HG02840 (cell line): ENCODE measurements around the gene CADPS.

Experiments used
- ATAC-seq: cut with Tn5 transposase; IDR thresholded peaks from one replicate; pipeline ENCODE4 v1.9.1; 2021; ENCODE audit warnings: mild to moderate bottlenecking, moderate library complexity, moderate number of reproducible peaks; ENCODE audit not compliant: unreplicated experiment, low FRiP score

Gene CADPS

DNA sequence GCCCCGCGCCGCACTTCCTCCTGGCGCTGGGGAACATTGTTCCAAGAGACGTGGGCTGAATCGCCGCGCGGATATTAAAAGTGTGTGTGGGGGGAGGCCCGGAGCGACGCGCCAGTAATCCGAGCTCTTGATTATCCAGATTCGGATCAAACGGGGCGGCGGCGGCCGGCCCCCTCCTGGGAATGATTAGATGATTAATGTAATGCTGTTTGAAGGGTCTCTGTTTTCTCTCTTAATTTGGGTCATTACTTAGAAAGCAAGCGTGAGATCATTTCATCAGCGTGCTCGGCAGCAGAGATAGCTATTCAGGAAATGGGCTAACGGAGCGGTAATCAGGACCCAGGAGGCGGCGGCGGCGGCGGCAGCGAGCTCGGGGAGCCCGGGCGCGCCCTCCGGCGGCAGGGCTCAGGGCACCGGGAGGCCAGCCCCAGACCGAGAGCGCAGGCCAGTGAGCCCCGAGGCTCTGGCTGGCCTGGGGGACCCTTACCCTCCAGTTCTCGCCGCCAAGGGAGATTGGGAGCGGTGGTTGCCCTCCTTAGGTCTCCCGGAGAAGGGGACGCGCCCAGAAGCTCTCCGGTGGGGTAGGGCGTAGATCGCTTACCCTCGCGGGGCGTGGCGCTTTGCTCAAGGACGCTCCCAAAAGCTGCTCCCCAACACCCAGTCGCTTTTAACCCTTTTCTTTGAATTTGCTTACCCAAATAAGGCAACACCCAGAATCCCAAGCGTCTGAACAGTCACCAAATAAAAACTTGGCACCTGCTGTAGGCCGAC, 506.3 kb downstream of the CADPS start:
- ATAC-seq, result no peak

- no peak for ATAC-seq
Observed at GRCh38 chr3:62368290-62368704, 506.9 kb downstream of the CADPS start.

- ATAC-seq, result no peak
Observed at GRCh38 chr3:62367763-62368195, 507.4 kb downstream of the CADPS start.

DNA sequence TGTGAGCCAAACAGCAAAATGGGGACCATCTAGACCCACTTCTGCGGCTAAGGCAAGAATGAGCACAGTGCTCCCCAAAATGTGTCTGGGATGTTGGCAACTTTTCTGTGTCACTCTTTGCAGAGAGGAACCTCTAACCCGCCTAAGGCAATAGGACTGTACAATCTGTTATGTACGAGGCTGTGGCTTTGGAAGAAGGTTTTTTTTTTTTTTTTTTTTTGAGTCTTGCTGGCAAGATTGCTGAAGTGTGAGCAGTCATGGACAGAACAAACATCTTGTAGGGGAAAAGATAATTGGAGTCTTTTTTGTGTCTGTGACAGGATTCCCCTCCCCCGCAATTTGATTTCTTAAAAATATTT, 509.1 kb downstream of the CADPS start:
- ATAC-seq, result no peak

DNA sequence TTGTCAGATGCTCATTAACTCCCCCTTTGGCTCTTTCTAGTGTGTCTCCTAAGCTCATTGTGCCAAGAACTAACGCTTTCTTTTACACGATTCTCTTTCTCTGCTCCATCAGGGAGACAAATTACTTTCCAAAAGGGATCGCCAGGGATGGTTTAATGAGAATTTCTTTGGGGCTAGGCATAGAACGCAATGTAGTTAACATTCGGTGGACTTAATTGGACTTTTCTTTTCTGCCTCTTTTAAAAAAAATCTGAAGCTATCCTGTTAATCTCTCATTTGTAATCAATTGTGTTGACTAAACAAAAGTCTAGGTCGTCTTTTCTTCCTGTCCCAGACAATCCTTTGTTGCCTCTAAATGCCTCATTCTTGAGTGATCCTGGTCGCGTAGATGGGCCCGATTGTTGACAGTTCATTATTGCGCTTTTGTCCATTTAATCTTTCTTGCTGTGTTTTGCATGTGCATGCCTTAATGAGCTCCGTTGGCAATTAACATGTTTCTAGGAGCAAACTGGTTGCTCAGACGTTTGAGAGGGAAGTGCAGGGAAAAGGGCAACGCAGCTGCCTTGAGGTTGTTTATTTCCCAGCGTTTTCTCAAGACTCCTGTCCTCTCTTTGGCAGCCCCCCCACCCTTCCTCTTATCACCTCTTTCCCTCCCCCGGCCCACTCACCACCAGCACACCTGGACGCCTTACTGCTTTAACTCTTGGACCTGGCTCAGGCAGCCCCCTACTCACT, 509.7 kb downstream of the CADPS start:
- no peak for ATAC-seq

GRCh38 chr3:62364191-62364590, 511.0 kb downstream of the CADPS start:
- ATAC-seq, result no peak

DNA sequence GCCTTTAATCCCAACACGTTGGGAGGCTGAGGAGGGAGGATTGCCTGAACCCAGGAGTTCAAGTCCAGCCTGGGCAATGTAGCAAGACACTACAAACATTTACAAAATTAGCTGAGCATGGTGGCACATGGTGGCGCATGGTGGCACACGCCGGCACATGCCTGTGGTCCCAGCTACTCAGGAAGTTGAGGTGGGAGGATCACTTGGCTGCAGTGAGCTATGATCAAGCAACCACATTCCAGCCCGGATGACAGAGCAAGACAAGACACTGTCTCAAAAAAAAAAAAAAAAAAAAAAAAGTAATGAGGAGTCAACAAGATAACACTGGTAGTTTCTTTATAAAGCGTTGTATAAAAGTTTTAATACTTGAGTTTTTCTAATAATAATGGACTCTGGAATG, 511.9 kb downstream of the CADPS start:
- ATAC-seq, result no peak

DNA sequence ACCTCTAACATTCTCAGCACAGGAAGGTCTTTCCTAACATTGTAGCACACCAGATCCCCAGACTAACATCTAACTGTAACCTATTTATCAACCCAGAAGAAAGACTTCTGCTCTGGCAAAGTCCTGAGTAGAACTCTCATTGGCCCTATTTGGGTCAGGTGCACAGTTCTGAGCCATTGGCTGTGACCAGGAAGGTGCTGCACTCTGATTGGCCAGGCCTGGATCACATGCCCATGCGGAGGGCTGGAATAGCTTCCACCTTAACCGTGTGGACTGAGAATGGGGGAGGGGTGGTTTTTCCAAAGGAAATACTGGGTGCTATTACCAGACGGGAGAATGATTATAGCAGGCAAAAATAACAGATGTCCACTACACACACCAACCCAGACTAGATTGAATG, 513.4 kb downstream of the CADPS start:
- no peak for ATAC-seq

DNA sequence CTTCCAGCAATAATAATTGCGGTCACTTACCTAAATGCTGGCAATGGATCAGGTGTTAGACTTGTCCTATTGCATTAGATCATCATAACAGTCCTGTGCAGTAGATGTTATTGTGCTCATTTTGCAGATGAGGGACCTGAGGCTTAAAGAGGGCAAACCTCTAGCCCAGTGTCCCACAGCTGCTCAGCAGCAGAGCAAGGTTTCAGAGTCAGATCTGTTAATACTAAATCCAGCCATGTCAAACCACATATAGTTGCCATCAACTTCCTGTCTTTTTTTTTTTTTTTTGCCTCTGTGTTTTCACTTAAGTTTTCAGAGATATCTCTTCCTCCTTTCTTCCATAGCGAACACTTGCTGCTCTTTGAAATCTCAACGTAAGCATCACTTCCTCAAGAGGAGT, 514.0 kb downstream of the CADPS start:
- ATAC-seq, result peak; percentile 63

GRCh38 chr3:62359531-62359930, 515.7 kb downstream of the CADPS start:
- ATAC-seq, result no peak

- ATAC-seq, result no peak
Observed at GRCh38 chr3:62356356-62356755, 518.9 kb downstream of the CADPS start.

DNA sequence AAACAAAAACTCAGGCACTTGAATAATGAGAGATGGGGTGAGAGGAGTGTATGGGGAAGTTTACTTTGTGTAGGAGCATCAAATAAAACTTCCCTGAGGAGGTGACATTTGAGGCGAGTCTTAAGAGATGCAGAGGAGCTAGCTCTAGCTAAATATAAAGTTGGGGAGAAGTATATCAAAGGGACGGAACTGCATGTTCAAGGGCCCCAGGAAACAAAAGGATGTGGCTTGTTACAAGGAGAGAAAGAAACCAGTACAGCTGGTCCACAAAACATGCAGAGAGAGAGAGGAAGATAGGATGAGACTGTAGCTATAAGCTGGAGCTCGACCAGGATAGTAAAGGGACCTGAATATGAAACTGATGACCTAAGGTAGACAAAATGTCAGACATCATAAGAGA, 519.5 kb downstream of the CADPS start:
- no peak for ATAC-seq
